Activated T-cell treated with anti-CD3 and anti-CD28 coated beads, Interleukin-2, amount 50 U/mL, for 72 hours (primary cell): ENCODE data around the gene ADPRM. TPM values are rescaled to one million over a fixed set of nuclear protein-coding genes. Genes with fewer than 3 reads are reported as not detected.
"Not testable (repeated sequence)": the region's sequence is repeated elsewhere in the genome, so short reads cannot be mapped to it uniquely, and the experiment has no call there.

Experiments
- ATAC-seq, 2 donors: fragments of 150-1000 bp; cut with Tn5 transposase; replicated peaks in 1 of 2; 2 replicates each; pipeline ENCODE4 v1.10.0; 2021; ENCODE audit warnings: moderate library complexity in 2 of 2, mild to moderate bottlenecking in 1 of 2
- DNase-seq, 2 donors: peaks; one replicate each; pipeline ENCODE4 v3.0.0; 2021 to 2022; ENCODE audit warnings: mixed read lengths in 1 of 2
- H3K27ac Mint-ChIP-seq: one replicate; pipeline ENCODE4 v1.8.0; 2022; ENCODE audit warnings: mild to moderate bottlenecking, moderate library complexity, mixed read lengths
- H3K27me3 Mint-ChIP-seq: one replicate; pipeline ENCODE4 v1.8.0; 2022; ENCODE audit warnings: low read depth, mixed read lengths
- H3K36me3 Mint-ChIP-seq, 2 donors: one replicate each; pipeline ENCODE4 v1.8.0; 2022; ENCODE audit warnings: mixed read lengths in 2 of 2, mild to moderate bottlenecking in 1 of 2; ENCODE audit not compliant: insufficient read depth in 2 of 2
- H3K4me1 Mint-ChIP-seq: one replicate; pipeline ENCODE4 v1.8.0; 2022; ENCODE audit warnings: low read depth, mixed read lengths
- H3K4me3 Mint-ChIP-seq, 2 donors: one replicate each; pipeline ENCODE4 v1.8.0; 2022; ENCODE audit warnings: mild to moderate bottlenecking in 2 of 2, mixed read lengths in 2 of 2, moderate library complexity in 2 of 2
- H3K9me3 Mint-ChIP-seq, 2 donors: one replicate each; pipeline ENCODE4 v1.8.0; 2022; ENCODE audit warnings: mixed read lengths in 2 of 2
- total RNA-seq, 2 donors: library from RNA; stranded (reverse); gene quantifications; one replicate each; pipeline ENCODE4 v1.2.3, GENCODE V29; 2022

The ADPRM gene
- total RNA-seq, 2 donors from 2014 or later, result 22.6 to 28.7 TPM

- H3K36me3 Mint-ChIP-seq, result no peaks in the 10 kb centered on the region
- DNase-seq (no peak), ATAC-seq (no peak)
- H3K27ac Mint-ChIP-seq, result no peak overlapping the region
- no peaks in the 10 kb centered on the region for H3K27me3 Mint-ChIP-seq
- no peaks in the 10 kb centered on the region for H3K9me3 Mint-ChIP-seq
- no peak overlapping the region for H3K4me3 Mint-ChIP-seq
- no peaks in the 10 kb centered on the region for H3K4me1 Mint-ChIP-seq
Measured at GRCh38 chr17:10666906-10667305, 30.5 kb upstream of the ADPRM start.

GRCh38 chr17:10668775-10669174, 28.6 kb upstream of the ADPRM start:
- no peak for DNase-seq
- H3K9me3 Mint-ChIP-seq, result no peaks in the 10 kb centered on the region
- no peak for ATAC-seq
- no peak overlapping the region for H3K4me3 Mint-ChIP-seq
- no peaks in the 10 kb centered on the region for H3K36me3 Mint-ChIP-seq
- no peaks in the 10 kb centered on the region for H3K4me1 Mint-ChIP-seq
- no peak overlapping the region for H3K27ac Mint-ChIP-seq
- H3K27me3 Mint-ChIP-seq, result no peaks in the 10 kb centered on the region

- no peak overlapping the region for H3K4me3 Mint-ChIP-seq
- H3K27ac Mint-ChIP-seq, result no peak overlapping the region
- H3K27me3 Mint-ChIP-seq, result no peaks in the 10 kb centered on the region
- ATAC-seq (no peak), DNase-seq (no peak)
- no peaks in the 10 kb centered on the region for H3K9me3 Mint-ChIP-seq
- H3K36me3 Mint-ChIP-seq, result peaks cover 0 to 6% of the 10 kb centered on the region in 2 donors
- no peaks in the 10 kb centered on the region for H3K4me1 Mint-ChIP-seq
Measured at GRCh38 chr17:10673312-10673711, 24.1 kb upstream of the ADPRM start.

GRCh38 chr17:10674704-10675103, 22.7 kb upstream of the ADPRM start:
- no peak for ATAC-seq
- peaks cover 0 to 6% of the 10 kb centered on the region in 2 donors for H3K36me3 Mint-ChIP-seq

GRCh38 chr17:10681866-10682446, 15.4 kb upstream of the ADPRM start:
- ATAC-seq (no peak), DNase-seq (no peak)
- H3K27me3 Mint-ChIP-seq, result no peaks in the 10 kb centered on the region
- no peak overlapping the region for H3K27ac Mint-ChIP-seq
- H3K4me1 Mint-ChIP-seq, result no peaks in the 10 kb centered on the region
- H3K36me3 Mint-ChIP-seq, result peaks cover 5 to 44% of the 10 kb centered on the region in 2 donors
- no peaks in the 10 kb centered on the region for H3K9me3 Mint-ChIP-seq
- no peak overlapping the region for H3K4me3 Mint-ChIP-seq

More at GRCh38 chr17:10674704-10675103, 22.7 kb upstream of the ADPRM start:
- H3K4me3 Mint-ChIP-seq, result no peak overlapping the region
- DNase-seq, result no peak
- no peaks in the 10 kb centered on the region for H3K9me3 Mint-ChIP-seq
- no peaks in the 10 kb centered on the region for H3K27me3 Mint-ChIP-seq
- no peak overlapping the region for H3K27ac Mint-ChIP-seq
- H3K4me1 Mint-ChIP-seq, result no peaks in the 10 kb centered on the region

- no peak for DNase-seq
- Mint-ChIP-seq H3K36me3 (peaks cover 5 to 45% of the 10 kb centered on the region in 2 donors), H3K27ac (no peak overlapping the region), H3K4me3 (no peak overlapping the region), H3K27me3 (no peaks in the 10 kb centered on the region), H3K4me1 (peaks cover 8% of the 10 kb centered on the region), H3K9me3 (no peaks in the 10 kb centered on the region)
- ATAC-seq, result no peak
Measured at GRCh38 chr17:10683853-10684252, 13.5 kb upstream of the ADPRM start.

GRCh38 chr17:10687499-10687898, 9.9 kb upstream of the ADPRM start:
- Mint-ChIP-seq H3K27me3 (no peaks in the 10 kb centered on the region), H3K9me3 (no peaks in the 10 kb centered on the region), H3K27ac (no peak overlapping the region), H3K4me3 (no peak overlapping the region), H3K36me3 (peaks cover 9 to 47% of the 10 kb centered on the region in 2 donors), H3K4me1 (peaks cover 35% of the 10 kb centered on the region)
- DNase-seq (no peak), ATAC-seq (peak in 1 of 2 donors; percentile 43)

- not testable (repeated sequence) for DNase-seq, H3K9me3 Mint-ChIP-seq, H3K27me3 Mint-ChIP-seq, ATAC-seq
- Mint-ChIP-seq H3K4me3 (peak overlapping the region; percentile 93 to 96), H3K4me1 (peaks cover 62% of the 10 kb centered on the region), H3K36me3 (peaks cover 5 to 26% of the 10 kb centered on the region in 2 donors), H3K27ac (peak overlapping the region; percentile 96)
Measured at GRCh38 chr17:10695875-10696407, 1.5 kb upstream of the ADPRM start.

- ATAC-seq, result no peak
- Mint-ChIP-seq H3K4me1 (peaks cover 66% of the 10 kb centered on the region), H3K9me3 (no peaks in the 10 kb centered on the region), H3K36me3 (peaks cover 5 to 22% of the 10 kb centered on the region in 2 donors), H3K4me3 (peak overlapping the region; percentile 93 to 96), H3K27ac (peak overlapping the region; percentile 99), H3K27me3 (no peaks in the 10 kb centered on the region)
- DNase-seq, result no peak
Measured at GRCh38 chr17:10698096-10698818, 863 bp downstream of the ADPRM start.

GRCh38 chr17:10699856-10700255, 2.5 kb downstream of the ADPRM start:
- H3K27ac Mint-ChIP-seq, result peak overlapping the region; percentile 87
- no peaks in the 10 kb centered on the region for H3K27me3 Mint-ChIP-seq
- H3K36me3 Mint-ChIP-seq, result peaks cover 5 to 15% of the 10 kb centered on the region in 2 donors
- no peaks in the 10 kb centered on the region for H3K9me3 Mint-ChIP-seq
- H3K4me1 Mint-ChIP-seq, result peaks cover 64% of the 10 kb centered on the region
- DNase-seq (peak in 1 of 2 donors; percentile 6), ATAC-seq (no peak)
- peak overlapping the region; percentile 74 to 79 for H3K4me3 Mint-ChIP-seq

- Mint-ChIP-seq H3K36me3 (peaks cover 7 to 19% of the 10 kb centered on the region in 2 donors), H3K4me3 (peak overlapping the region; percentile 10 to 51), H3K27me3 (no peaks in the 10 kb centered on the region), H3K27ac (peak overlapping the region; percentile 47), H3K4me1 (peaks cover 60% of the 10 kb centered on the region), H3K9me3 (no peaks in the 10 kb centered on the region)
- DNase-seq, result no peak
- no peak for ATAC-seq
Measured at GRCh38 chr17:10702574-10702973, 5.2 kb downstream of the ADPRM start.

- Mint-ChIP-seq H3K9me3 (no peaks in the 10 kb centered on the region), H3K4me1 (peaks cover 44% of the 10 kb centered on the region), H3K4me3 (no peak overlapping the region), H3K27ac (peak overlapping the region; percentile 85), H3K27me3 (no peaks in the 10 kb centered on the region), H3K36me3 (peaks cover 8 to 23% of the 10 kb centered on the region in 2 donors)
- no peak for ATAC-seq
- DNase-seq, result no peak
Measured at GRCh38 chr17:10705727-10706126, 8.3 kb downstream of the ADPRM start.

GRCh38 chr17:10713318-10713717, 15.9 kb downstream of the ADPRM start:
- H3K4me1 Mint-ChIP-seq, result peaks cover 12% of the 10 kb centered on the region
- H3K4me3 Mint-ChIP-seq, result no peak overlapping the region
- peaks cover 9 to 19% of the 10 kb centered on the region in 2 donors for H3K36me3 Mint-ChIP-seq
- no peaks in the 10 kb centered on the region for H3K27me3 Mint-ChIP-seq
- H3K9me3 Mint-ChIP-seq, result no peaks in the 10 kb centered on the region
- DNase-seq (no peak), ATAC-seq (no peak)
- H3K27ac Mint-ChIP-seq, result peak overlapping the region; percentile 10
